ENCODE measurements around the gene ERGIC1.
"Not testable (repeated sequence)": the region's sequence is repeated elsewhere in the genome, so short reads cannot be mapped to it uniquely, and the experiment has no call there.

The ERGIC1 gene

GRCh38 chr5:172883066-172883465, 49.0 kb downstream of the ERGIC1 start:
- no peak for DNase-seq

- DNase-seq: no peak
Observed at GRCh38 chr5:172885597-172886340, 51.7 kb downstream of the ERGIC1 start.

DNA sequence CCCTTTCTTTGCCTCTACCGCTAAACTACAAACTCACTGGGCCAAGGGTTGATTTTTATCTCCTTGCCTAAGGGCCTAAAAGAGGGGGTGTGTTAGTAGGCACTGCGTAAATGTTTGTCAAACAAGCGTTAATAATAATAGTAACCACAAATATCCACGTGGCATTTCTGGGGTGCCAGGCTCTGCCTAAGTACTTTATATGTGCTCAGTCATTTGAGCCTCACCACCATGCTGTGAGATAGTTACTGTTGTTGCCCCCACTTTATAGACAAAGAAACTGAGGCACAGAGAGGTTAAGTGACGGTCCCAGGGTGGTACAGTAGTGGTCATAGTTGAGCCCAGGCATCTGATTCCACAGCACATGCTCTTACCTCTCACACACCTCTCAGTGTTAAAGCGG, 52.4 kb downstream of the ERGIC1 start:
- DNase-seq: no peak

DNA sequence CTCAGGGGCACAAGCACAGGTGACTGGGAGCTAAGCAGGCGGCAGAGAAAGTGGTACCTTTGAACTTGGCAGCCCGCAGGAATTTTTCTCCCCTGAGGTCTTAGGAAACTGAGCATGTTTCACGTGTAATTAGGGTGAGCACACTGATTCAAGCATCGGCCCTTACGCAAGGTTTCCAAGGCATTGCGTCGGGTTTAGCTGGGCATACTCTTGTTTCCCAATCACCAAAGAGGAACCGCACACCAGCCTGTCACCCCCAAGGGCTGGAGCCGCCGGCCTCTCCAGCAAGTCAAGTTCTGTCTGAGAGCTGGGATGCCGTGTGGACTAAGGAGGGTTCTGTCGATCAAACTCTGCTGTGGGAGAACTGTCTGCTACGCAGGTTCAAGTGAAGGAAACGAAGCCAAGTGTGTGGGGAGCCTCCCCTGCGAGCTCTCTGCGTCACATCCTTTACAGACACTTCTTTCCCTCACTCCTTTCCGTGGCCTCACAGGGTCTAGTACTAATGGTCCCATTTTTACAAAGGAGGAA, 53.0 kb downstream of the ERGIC1 start:
- no peak for DNase-seq

GRCh38 chr5:172887692-172888091, 53.6 kb downstream of the ERGIC1 start:
- no peak for DNase-seq

DNA sequence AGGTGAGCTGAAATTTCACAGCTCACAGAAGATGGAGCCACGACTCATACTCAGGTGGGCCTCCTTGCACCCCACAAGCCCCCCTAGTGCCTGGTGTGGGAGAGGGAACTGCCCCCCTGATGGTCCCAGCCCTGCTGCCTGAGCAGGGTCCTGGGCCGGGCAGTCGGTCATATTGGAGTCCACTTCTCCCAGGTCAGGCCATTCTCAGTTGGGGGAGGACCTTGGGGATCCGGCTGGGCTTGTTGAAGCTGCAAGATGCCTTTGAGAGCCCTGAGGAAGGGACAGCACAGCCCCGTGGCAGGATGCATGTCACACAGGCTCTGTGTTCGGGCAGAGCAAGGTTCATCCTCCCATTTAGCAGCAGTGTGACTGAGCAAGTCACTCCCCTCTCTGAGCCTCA, 56.6 kb downstream of the ERGIC1 start:
- DNase-seq: no peak

- DNase-seq: no peak
Observed at GRCh38 chr5:172891716-172892421, 57.8 kb downstream of the ERGIC1 start.

DNA sequence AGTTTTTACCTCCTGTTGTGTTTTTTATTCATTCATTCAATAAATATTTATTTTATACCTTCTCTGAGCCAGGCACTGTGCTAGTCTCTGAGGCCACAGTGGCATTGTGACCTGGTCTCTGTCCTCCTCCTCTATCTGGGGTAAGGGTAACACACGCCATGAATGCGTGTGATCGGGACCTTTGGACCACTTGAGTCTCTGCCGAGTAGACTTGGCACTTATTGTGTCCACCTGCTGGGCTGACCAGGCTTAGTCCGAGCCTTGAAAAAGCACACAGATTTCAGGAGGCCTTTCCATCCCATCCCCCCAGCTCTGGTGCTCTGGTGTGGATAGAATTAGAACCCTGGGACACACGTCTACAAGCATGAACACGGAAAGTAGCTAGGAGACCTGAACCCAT, 58.7 kb downstream of the ERGIC1 start:
- DNase-seq: no peak

DNA sequence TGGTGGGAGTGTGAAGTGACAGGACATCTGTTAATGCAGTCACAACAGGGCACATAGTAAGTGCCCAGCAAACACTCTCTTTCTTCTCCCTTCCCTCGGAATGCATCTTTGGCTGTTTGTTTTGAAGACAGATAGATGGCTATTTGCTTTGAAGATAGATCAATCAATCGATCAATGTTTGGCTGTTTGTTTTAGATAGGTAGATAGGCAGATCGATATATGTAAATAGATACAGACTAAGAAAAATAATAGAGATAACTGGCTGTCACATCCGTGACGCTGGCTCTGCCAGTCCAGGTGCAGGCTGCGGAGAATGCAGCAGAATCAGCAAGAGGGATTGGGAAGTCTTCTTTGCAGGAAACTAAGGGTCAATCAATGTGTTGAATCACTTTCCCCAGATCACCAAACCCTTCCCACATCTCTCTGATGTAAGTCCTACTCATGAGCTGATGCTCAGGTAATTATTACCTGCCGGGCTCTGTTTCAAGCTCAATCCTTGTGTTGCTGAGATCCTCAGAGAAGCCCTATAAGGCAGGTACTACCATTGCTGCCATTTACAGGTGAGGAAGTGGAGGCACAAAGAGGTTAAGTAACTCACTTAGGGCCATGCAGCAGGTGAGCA, 60.8 kb downstream of the ERGIC1 start:
- no peak for DNase-seq

- no peak for DNase-seq
Observed at GRCh38 chr5:172895549-172895948, 61.5 kb downstream of the ERGIC1 start.

DNA sequence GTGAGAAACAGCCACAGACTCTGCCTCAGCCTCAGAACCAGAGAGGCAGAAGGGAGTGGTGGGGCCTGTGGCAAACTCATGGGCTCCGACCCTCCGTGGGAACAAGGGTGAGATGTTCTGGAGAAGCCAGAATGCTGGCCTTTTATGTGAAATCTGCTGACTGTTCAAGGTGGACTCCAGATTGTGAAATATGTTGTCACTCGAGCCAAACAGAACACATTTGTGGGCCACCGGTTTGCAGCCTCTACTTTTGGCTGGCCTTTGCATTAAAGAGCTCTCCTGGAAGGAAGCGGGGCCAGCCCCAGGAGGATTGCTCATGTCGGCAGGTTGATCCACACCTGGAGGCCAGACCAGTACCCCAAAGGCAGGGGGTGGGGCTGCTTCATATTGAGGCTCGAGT, 62.4 kb downstream of the ERGIC1 start:
- DNase-seq: no peak

DNA sequence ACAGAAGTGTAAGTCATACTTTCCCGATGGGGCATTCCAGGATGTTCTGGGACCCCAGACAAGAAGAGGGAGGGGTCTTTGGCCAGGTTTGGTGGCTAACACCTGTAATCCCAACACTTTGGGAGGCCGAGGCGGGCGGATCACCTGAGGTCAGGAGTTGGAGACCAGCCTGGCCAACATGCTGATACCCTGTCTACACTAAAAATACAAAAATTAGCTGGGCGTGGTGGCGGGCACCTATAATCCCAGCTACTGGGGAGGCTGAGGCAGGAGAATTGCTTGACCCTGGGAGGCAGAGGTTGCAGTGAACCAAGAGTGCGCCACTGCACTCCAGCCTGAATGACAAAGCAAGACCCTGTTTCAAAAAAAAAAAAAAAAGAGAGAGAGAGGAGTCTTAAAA, 63.0 kb downstream of the ERGIC1 start:
- not testable (repeated sequence) for DNase-seq

DNA sequence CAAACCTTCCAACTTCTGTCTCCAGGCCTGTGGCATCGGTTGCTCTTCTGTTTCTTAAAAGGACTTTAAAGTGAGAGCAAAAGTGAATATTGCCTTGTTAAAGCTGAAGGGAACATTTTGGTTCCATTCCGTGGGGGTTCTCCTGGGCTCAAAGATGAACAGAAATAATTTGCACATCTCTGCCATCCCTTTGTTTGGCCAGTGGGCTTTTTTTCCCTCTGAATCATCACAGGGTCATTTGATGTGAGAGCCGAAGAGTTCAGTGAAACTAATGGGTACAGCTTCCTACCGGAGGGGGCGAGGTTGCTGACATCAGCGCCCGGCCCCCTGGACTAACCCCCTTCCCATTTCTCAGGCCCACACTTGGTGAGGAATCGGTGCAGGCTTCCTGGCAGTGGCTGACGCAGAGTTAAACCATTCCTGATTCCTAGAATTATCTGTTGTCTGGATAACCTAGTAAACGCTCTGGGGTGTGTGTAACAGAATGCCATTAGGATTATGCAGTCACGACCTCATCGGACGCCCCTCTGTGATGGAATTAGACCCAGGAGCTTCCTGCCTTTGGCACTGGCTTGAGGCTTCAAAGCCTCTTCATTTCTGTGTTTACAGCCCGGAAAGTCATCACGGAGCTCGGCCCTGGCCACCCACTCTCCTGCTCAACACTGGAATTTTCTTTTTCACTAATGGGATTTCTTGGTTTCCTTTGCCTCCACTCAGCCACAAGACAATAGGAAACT, 63.6 kb downstream of the ERGIC1 start:
- DNase-seq: no peak

DNA sequence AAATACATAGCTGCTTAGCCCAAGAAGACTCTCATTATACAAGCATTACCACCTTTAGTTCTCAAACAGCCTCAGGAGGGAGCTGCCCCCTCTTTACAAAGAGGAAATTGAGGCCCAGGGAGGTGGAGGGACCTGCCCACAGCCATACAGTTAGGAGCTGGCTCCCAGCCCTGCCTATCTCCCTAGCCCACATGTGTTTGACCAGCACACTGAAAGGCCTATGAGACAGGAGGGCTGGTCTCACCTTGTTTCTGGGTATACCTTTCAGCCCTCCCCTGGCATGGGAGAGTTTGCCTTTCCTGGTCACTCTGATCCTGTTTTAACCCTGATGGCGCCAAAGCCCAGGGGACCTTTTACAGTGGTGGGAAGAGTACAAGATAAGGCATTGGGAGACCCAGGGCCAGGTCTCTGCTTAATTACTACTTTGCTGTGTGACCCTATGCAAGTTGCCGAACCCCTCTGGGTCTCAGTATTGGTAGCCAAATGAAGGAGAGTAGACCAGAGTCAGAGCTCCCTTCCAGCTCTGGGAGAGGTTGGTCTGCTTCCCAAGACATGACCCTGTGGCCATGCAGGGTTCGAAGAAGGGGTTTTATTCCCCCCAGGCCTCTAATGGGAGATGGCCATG, 64.3 kb downstream of the ERGIC1 start:
- DNase-seq: no peak

DNA sequence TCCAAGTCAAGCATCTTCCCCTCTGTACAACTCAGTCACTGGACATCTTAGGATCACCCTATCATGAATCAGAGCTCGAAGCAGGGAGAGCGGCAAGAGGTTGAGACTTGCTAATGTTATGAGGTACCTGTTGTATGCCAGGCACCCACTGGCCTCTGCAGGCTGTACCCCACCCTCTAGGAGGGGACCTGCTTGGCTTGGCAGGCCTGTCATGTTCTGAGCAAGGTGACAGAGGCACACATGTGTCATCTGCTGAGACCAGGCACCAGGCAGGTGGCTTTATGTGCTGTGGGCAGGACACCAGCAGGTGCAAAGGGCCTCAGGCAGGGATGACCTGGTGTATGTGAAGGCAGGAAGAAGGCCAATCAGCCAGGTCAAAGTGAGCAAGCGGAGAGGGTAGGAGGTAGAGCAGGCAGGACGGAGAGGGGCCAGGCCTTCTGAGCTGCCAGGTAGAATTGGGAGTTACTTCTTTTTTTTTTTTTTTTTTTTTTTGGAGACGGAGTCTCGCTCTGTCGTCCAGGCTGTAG, 64.9 kb downstream of the ERGIC1 start:
- no peak for DNase-seq

- DNase-seq: no peak
Observed at GRCh38 chr5:172899436-172899835, 65.4 kb downstream of the ERGIC1 start.

GRCh38 chr5:172901012-172901780, 67.1 kb downstream of the ERGIC1 start:
- no peak for DNase-seq

DNA sequence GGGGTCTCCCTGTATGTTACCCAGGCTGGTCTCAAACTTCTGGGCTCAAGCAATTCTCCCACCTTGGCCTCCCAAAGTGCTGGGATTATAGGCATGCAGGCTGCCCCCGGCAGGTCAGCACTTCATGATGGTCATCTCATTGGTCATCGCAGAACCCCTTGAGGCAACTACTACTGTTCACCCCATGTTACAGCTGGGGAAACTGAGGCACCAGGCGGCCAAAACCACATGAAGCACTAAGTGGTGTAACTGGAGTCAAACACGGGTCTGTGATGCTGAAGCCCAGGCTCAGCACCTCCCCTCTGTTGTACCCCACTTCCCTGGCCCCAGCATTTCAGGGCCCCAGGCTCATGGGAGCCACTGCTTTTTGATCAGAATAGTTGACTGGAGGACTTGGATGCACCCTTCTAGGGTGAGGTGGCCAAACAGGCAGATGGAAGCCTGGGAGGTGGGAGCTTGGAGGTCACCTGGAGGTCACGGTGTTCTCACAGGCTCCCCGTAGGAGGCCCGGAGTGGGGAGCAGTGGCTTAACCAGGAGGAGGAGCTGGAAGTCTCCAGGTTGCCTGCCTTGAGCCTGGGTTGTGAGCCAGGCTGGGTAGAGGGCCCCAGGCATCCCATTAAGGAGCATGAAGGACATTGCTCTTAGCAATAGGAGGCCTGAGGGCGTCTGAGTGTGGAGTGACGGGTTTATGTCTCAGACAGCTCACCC, 67.9 kb downstream of the ERGIC1 start:
- no peak for DNase-seq

DNA sequence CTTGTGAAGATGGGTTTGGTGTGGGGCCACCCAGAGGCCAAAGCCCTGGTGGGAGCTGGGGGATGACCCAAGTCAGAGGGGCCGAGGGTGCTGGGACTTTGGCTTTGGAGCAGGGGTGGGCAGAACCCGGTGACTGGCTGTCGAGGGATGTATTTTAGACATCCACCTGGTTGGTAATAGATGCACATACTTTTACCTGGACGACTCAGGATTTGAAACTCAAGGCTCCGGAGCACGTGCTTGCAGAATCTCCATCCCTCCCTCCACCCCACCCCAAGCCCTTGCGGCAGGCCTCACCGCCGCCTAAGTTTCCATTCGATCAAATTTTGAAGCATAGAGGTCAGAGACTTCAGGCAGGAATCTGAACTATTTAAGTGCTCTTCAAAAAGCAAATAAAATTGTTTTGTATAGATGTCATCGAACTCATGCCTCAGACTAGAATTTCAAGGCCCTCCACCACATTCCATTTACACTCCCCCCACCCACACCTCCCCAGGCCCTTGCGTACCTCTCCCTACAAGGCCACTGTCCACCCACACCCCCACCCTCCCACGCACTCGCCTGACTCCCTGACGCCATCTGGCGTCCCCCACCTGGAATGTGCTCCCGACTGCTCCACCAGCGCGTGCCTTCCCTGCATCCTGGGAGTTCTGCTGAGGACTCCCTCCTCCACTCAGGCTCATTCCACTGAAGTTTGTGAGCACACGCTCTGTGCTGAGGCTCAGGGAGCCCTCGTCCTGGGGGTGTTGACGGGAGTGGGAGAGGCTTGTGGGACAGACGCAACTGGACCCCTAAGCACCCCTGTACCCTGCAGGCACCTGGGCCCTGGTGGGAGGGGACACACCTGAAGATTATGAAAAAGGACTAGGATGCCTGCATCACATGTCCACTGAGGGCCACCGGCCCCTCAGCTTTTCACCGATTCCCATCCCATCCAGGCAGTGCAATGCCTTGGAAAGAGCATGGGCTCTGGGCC, 68.7 kb downstream of the ERGIC1 start:
- DNase-seq: no peak

DNA sequence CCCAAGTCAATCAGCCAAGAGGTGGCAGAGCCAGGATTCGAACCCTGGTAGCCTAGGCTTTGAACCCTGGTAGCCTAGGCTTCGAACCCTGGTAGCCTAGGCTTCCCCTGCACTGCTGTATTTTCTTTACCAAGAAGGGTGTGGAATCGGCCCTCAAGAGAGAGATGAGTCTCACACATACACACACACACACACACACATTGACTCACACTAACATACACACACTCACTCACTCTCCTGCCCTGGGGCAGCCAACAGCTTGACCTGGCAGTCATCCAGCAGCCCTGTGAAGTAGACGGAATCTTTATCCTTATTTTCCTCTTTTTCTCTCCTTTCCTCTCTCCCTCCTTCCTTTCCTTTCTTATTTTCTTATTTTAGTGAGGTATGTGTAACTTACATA, 69.7 kb downstream of the ERGIC1 start:
- no peak for DNase-seq
